Measurements from ENCODE around the gene MAOB. TPM values are rescaled to one million over a fixed set of nuclear protein-coding genes. Genes with fewer than 3 reads are reported as not detected.

MAOB gene
- total and polyA plus RNA-seq, 11 donors: 30.3 to 163 (median 91.5) TPM

DNA sequence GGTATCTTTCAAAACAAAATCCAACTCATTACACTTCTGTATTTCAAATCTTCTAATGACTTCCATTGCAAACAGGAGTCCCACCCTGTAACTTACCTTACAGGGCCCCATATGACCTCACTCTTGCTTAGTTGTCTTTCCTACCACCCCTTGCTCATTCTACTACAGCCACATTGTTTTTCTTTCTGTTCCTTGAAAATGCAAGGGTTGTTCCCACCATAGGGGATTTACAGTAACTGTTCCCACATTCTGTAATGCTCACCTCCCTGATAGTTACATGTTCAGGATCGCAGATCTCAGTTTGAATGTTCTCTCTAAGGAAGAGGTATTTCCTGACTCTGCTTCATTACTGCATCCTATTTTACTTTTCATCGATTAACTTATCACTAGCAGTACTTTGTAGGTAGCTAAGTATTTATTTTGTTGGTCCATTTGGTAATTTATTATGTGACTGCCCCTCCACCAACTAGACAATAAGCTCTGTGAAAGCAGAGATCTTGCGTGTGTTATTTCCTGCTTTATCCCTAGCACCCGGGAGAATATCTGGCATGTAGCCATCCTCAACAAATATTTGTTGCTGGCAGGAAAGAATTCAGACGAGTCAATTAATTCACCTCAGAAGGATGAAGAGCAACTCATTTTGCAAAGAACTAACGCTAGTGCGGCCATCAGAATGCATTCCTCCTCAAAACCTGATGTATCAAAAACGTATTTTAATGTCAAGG, 21.4 kb downstream of the MAOB start:
- 27 to 36% (median 32%) methylated on average over 8 of the region's 8 CpGs for WGBS, 4 donors
- ATAC-seq (peak; percentile 33 to 72 (median 58)), DNase-seq (peak in 2 of 5 donors; percentile 21 to 24)
- H3K36me3 ChIP-seq: no peaks in the 10 kb centered on the region
- H3K4me3 ChIP-seq: no peak overlapping the region
- TF ChIP-seq POLR2A (IDR thresholded peaks at IDR 0.05): no peak
- no peak for TF ChIP-seq CTCF (IDR thresholded peaks at IDR 0.05)
- H3K9me3 ChIP-seq: no peaks in the 10 kb centered on the region
- peaks cover 0 to 19% (median 0%) of the 10 kb centered on the region in 9 donors for H3K27me3 ChIP-seq
- intact Hi-C loops (cut with DNase I): no loop called here
- H3K27ac ChIP-seq: peak overlapping the region in 10 of 12 donors; percentile 14 to 79 (median 64)
- peaks cover 0 to 32% (median 0%) of the 10 kb centered on the region in 12 donors for H3K4me1 ChIP-seq

- ATAC-seq: no peak
- Histone ChIP-seq H3K9me3 (no peaks in the 10 kb centered on the region), H3K36me3 (no peaks in the 10 kb centered on the region), H3K27ac (no peak overlapping the region), H3K27me3 (peaks cover 0 to 5% (median 0%) of the 10 kb centered on the region in 9 donors), H3K4me1 (peaks cover 0 to 7% (median 0%) of the 10 kb centered on the region in 12 donors), H3K4me3 (no peak overlapping the region)
- intact Hi-C loops (cut with DNase I): no loop called here
- DNase-seq: no peak
- TF ChIP-seq CTCF (IDR thresholded peaks at IDR 0.05) (no peak), POLR2A (IDR thresholded peaks at IDR 0.05) (no peak)
- WGBS, 4 donors: 74 to 97% (median 78%) methylated on average over 3 to 6 of the region's 6 CpGs
Observed at GRCh38 chrX:43853225-43853828, 28.9 kb downstream of the MAOB start.

GRCh38 chrX:43850629-43851028, 31.6 kb downstream of the MAOB start:
- 77 to 88% (median 81%) methylated on average over 2 of the region's 2 CpGs for WGBS, 4 donors
- DNase-seq: no peak
- peaks cover 0 to 7% (median 0%) of the 10 kb centered on the region in 12 donors for H3K4me1 ChIP-seq
- H3K27ac ChIP-seq: no peak overlapping the region
- intact Hi-C loops (cut with DNase I): no loop called here
- ATAC-seq: no peak
- peaks cover 0 to 19% (median 0%) of the 10 kb centered on the region in 9 donors for H3K27me3 ChIP-seq
- no peaks in the 10 kb centered on the region for H3K36me3 ChIP-seq
- no peaks in the 10 kb centered on the region for H3K9me3 ChIP-seq
- no peak for TF ChIP-seq POLR2A (IDR thresholded peaks at IDR 0.05)
- TF ChIP-seq CTCF (IDR thresholded peaks at IDR 0.05): no peak
- H3K4me3 ChIP-seq: no peak overlapping the region

- peaks cover 0 to 7% (median 0%) of the 10 kb centered on the region in 12 donors for H3K4me1 ChIP-seq
- no peak for DNase-seq
- H3K4me3 ChIP-seq: no peak overlapping the region
- H3K27me3 ChIP-seq: peaks cover 0 to 19% (median 0%) of the 10 kb centered on the region in 9 donors
- no peak overlapping the region for H3K27ac ChIP-seq
- H3K9me3 ChIP-seq: no peaks in the 10 kb centered on the region
- intact Hi-C loops (cut with DNase I): no loop called here
- no peak for ATAC-seq
- 53 to 72% (median 66%) methylated on average over 6 of the region's 6 CpGs for WGBS, 4 donors
- TF ChIP-seq CTCF (IDR thresholded peaks at IDR 0.05) (no peak), POLR2A (IDR thresholded peaks at IDR 0.05) (no peak)
- H3K36me3 ChIP-seq: no peaks in the 10 kb centered on the region
Observed at GRCh38 chrX:43849173-43849572, 33.1 kb downstream of the MAOB start.

Data from heart left ventricle (tissue), 16 donors.